Activated CD8-positive, alpha-beta T cell treated with anti-CD3 and anti-CD28 coated beads, Interleukin-2, amount 10 ng/mL, durations not matched to agents 7 days and 5 days (primary cell): Measurements from ENCODE around the gene SFXN1. TPM values are rescaled to one million over a fixed set of nuclear protein-coding genes. Genes with fewer than 3 reads are reported as not detected.

Experiments used
- ATAC-seq: fragments of 150-1000 bp; cut with Tn5 transposase; one replicate; pipeline ENCODE4 v1.10.0; 2021; ENCODE audit warnings: moderate library complexity
- CTCF ChIA-PET: fragments of 350-600 bp; sonication (Branson Sonifier 250); formaldehyde crosslinking; loops from one replicate; lab custom pipeline; 2021; ENCODE audit warnings: antibody characterized with exemption; lab: Charles Lee
- POLR2A ChIA-PET: fragments of 350-600 bp; sonication (Branson Sonifier 250); formaldehyde crosslinking; loops from one replicate; lab custom pipeline; 2021; ENCODE audit warnings: antibody characterized with exemption; lab: Charles Lee
- DNase-seq: peaks from one replicate; pipeline ENCODE4 v3.0.0-alpha.2; 2020
- H3K27ac Mint-ChIP-seq: one replicate; pipeline ENCODE4 v1.8.0; 2021; ENCODE audit warnings: mild to moderate bottlenecking, mixed read lengths
- H3K27me3 Mint-ChIP-seq: one replicate; pipeline ENCODE4 v1.8.0; 2021; ENCODE audit warnings: low read depth, mixed read lengths
- H3K36me3 Mint-ChIP-seq: one replicate; pipeline ENCODE4 v1.8.0; 2021; ENCODE audit warnings: low read depth, mixed read lengths
- H3K4me1 Mint-ChIP-seq: one replicate; pipeline ENCODE4 v1.8.0; 2021; ENCODE audit warnings: low read depth, mixed read lengths
- H3K4me3 Mint-ChIP-seq: one replicate; pipeline ENCODE4 v1.8.0; 2021; ENCODE audit warnings: mild to moderate bottlenecking, mixed read lengths
- H3K9me3 Mint-ChIP-seq: one replicate; pipeline ENCODE4 v1.8.0; 2022; ENCODE audit warnings: mixed read lengths; ENCODE audit not compliant: insufficient read depth
- total RNA-seq, 2 experiments: library from RNA; stranded (reverse); gene quantifications; one replicate each; pipeline ENCODE4 v1.2.3, GENCODE V29; 2021

Gene SFXN1
- total RNA-seq, 2 experiments from 2014 or later = 261 to 271 TPM

DNA sequence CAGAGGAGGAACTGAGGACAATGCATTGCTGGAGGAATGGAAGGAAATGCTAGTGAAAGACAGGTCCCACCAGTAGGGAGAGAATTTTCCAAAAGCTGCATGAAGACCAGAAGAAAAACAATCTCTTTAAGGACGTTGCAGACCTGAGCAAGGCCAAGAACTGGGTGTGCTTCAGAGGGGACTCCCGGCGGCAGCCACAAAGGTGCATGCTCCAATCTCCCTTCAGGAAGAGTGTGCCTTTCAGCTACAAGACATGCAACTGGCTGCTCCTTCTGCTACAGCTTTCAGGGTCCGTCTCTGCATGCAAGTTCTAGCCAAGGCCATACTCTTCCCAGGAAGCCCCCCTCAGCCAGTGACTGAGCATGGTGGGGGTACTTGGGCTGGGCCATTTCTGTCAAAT lies 62.9 kb downstream of the SFXN1 start:
- DNase-seq (no peak), ATAC-seq (no peak)
- H3K36me3 Mint-ChIP-seq = no peaks in the 10 kb centered on the region
- no peak overlapping the region for H3K27ac Mint-ChIP-seq
- no peaks in the 10 kb centered on the region for H3K9me3 Mint-ChIP-seq
- no peak overlapping the region for H3K4me3 Mint-ChIP-seq
- H3K4me1 Mint-ChIP-seq = peaks cover 26% of the 10 kb centered on the region
- ChIA-PET POLR2A (no interaction called here), CTCF (interaction anchor here (1.2 to 2.4 kb wide), 4 partner anchors 77 to 188 kb away, joined by 3 to 11 read pairs (median 4); no protein-coding TSS in a partner anchor)
- peaks cover 6% of the 10 kb centered on the region for H3K27me3 Mint-ChIP-seq

- Mint-ChIP-seq H3K4me3 (no peak overlapping the region), H3K27ac (no peak overlapping the region), H3K9me3 (no peaks in the 10 kb centered on the region), H3K4me1 (peaks cover 24% of the 10 kb centered on the region), H3K36me3 (no peaks in the 10 kb centered on the region), H3K27me3 (peaks cover 10% of the 10 kb centered on the region)
- POLR2A ChIA-PET = interaction anchor here (0.6 kb wide), 1 partner anchor 13 kb away, joined by 3 read pairs; no protein-coding TSS in a partner anchor
- ATAC-seq (no peak), DNase-seq (no peak)
- CTCF ChIA-PET = interaction anchor here (1.2 to 2.4 kb wide), 5 partner anchors 8 to 176 kb away, joined by 4 to 11 read pairs (median 5); no protein-coding TSS in a partner anchor
Observed at GRCh38 chr5:175542232-175542965, 64.0 kb downstream of the SFXN1 start.

- Mint-ChIP-seq H3K9me3 (no peaks in the 10 kb centered on the region), H3K4me3 (no peak overlapping the region), H3K27ac (no peak overlapping the region), H3K4me1 (peaks cover 24% of the 10 kb centered on the region), H3K27me3 (peaks cover 12% of the 10 kb centered on the region), H3K36me3 (no peaks in the 10 kb centered on the region)
- ChIA-PET POLR2A (interaction anchor here (0.6 kb wide), 1 partner anchor 13 kb away, joined by 3 read pairs; no protein-coding TSS in a partner anchor), CTCF (interaction anchor here (1.7 to 5.7 kb wide), 3 partner anchors 9 to 176 kb away, joined by 5 to 31 read pairs (median 11); no protein-coding TSS in a partner anchor)
- ATAC-seq = no peak
- DNase-seq = no peak
Observed at GRCh38 chr5:175542966-175543235, 64.5 kb downstream of the SFXN1 start.

GRCh38 chr5:175544108-175544511 lies 65.8 kb downstream of the SFXN1 start:
- ChIA-PET POLR2A (no interaction called here), CTCF (interaction anchor here (5.7 kb wide), 1 partner anchor 10 kb away, joined by 31 read pairs; no protein-coding TSS in a partner anchor)
- ATAC-seq = no peak
- Mint-ChIP-seq H3K4me3 (no peak overlapping the region), H3K27ac (no peak overlapping the region), H3K4me1 (peaks cover 19% of the 10 kb centered on the region), H3K27me3 (peaks cover 21% of the 10 kb centered on the region), H3K9me3 (no peaks in the 10 kb centered on the region), H3K36me3 (no peaks in the 10 kb centered on the region)
- DNase-seq = no peak

DNA sequence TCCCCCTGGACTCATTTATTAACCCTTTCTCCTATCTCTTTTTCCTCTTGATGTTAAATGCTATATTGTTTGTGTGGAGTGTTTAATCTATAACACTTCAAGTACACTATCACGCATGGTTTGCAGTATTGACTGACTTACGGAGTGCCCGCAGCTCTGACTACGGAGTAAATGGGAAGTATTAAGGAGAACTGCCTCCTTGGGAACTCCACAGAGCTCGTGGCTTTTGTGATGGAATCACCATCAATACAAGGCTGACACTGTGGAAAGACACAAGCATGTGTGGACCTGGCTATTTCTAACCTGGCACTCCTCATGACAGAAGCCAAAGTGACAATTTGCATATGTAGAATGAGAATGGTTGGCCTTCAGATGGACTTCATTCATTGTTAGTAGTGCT lies 66.2 kb downstream of the SFXN1 start:
- Mint-ChIP-seq H3K4me1 (peaks cover 17% of the 10 kb centered on the region), H3K27ac (no peak overlapping the region), H3K9me3 (no peaks in the 10 kb centered on the region), H3K27me3 (peaks cover 22% of the 10 kb centered on the region), H3K4me3 (no peak overlapping the region), H3K36me3 (no peaks in the 10 kb centered on the region)
- ChIA-PET CTCF (interaction anchor here (5.7 kb wide), 1 partner anchor 10 kb away, joined by 31 read pairs; no protein-coding TSS in a partner anchor), POLR2A (no interaction called here)
- DNase-seq (no peak), ATAC-seq (no peak)

- H3K36me3 Mint-ChIP-seq = no peaks in the 10 kb centered on the region
- no peak overlapping the region for H3K27ac Mint-ChIP-seq
- no peaks in the 10 kb centered on the region for H3K9me3 Mint-ChIP-seq
- DNase-seq = no peak
- H3K4me3 Mint-ChIP-seq = no peak overlapping the region
- H3K4me1 Mint-ChIP-seq = peaks cover 4% of the 10 kb centered on the region
- CTCF ChIA-PET = interaction anchor here (5.7 kb wide), 1 partner anchor 13 kb away, joined by 31 read pairs; no protein-coding TSS in a partner anchor
- ATAC-seq = no peak
- H3K27me3 Mint-ChIP-seq = peaks cover 33% of the 10 kb centered on the region
- POLR2A ChIA-PET = no interaction called here
Observed at GRCh38 chr5:175547842-175548241, 69.5 kb downstream of the SFXN1 start.

- Mint-ChIP-seq H3K36me3 (no peaks in the 10 kb centered on the region), H3K27me3 (peaks cover 37% of the 10 kb centered on the region), H3K4me3 (no peak overlapping the region), H3K4me1 (peaks cover 4% of the 10 kb centered on the region), H3K9me3 (no peaks in the 10 kb centered on the region), H3K27ac (no peak overlapping the region)
- no peak for ATAC-seq
- no peak for DNase-seq
- CTCF ChIA-PET = interaction anchor here (1.5 to 5.7 kb wide), 3 partner anchors 9 to 15 kb away, joined by 4 to 31 read pairs (median 7); no protein-coding TSS in a partner anchor
- POLR2A ChIA-PET = no interaction called here
Observed at GRCh38 chr5:175548626-175549311, 70.4 kb downstream of the SFXN1 start.

DNA sequence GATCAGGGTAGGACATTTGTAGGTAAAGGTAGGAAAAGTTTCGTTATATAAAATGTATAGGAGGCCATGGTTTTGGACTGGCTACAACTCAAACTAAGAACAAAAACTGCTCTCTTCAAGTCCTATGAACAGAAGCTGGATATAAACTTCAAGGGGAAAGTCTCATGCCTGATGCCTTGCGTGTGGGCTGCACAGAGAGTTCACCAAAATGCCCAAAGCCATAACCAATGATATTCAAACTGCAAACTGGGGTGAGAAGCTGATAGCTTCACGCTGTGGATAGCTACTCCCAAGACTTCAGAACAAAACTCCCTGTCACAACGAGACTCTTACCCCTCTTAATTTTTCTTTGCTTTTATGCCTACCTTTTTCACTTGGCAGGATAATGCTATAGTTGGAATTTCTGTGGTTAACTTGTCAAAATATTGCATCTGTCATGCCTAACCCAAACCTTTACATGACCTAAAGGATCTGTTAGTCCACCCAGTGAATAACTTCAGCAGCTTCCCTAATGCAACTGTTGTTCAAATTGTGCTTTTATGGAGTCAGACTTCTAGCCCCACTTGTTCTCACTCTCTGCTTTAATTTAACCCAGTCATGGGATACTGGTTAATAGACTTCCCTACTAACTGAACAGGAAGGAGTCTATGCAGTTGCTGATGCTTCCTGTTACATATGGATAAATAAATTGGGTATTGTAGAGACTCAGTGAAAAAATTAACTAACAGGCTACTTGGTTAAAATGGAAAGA lies 71.9 kb downstream of the SFXN1 start:
- Mint-ChIP-seq H3K4me1 (peaks cover 4% of the 10 kb centered on the region), H3K9me3 (no peaks in the 10 kb centered on the region), H3K27me3 (peaks cover 44% of the 10 kb centered on the region), H3K4me3 (no peak overlapping the region), H3K36me3 (no peaks in the 10 kb centered on the region), H3K27ac (no peak overlapping the region)
- no peak for ATAC-seq
- CTCF ChIA-PET = interaction anchor here (1.5 to 1.8 kb wide), 2 partner anchors 11 to 16 kb away, joined by 4 to 7 read pairs; no protein-coding TSS in a partner anchor
- POLR2A ChIA-PET = no interaction called here
- no peak for DNase-seq

GRCh38 chr5:175551266-175551665 lies 72.9 kb downstream of the SFXN1 start:
- CTCF ChIA-PET = interaction anchor here (1.5 kb wide), 1 partner anchor 17 kb away, joined by 3 read pairs; no protein-coding TSS in a partner anchor
- no peaks in the 10 kb centered on the region for H3K36me3 Mint-ChIP-seq
- no peak overlapping the region for H3K27ac Mint-ChIP-seq
- ATAC-seq (no peak), DNase-seq (no peak)
- POLR2A ChIA-PET = no interaction called here
- no peak overlapping the region for H3K4me3 Mint-ChIP-seq
- H3K27me3 Mint-ChIP-seq = peaks cover 42% of the 10 kb centered on the region
- H3K9me3 Mint-ChIP-seq = no peaks in the 10 kb centered on the region
- H3K4me1 Mint-ChIP-seq = peaks cover 4% of the 10 kb centered on the region

DNA sequence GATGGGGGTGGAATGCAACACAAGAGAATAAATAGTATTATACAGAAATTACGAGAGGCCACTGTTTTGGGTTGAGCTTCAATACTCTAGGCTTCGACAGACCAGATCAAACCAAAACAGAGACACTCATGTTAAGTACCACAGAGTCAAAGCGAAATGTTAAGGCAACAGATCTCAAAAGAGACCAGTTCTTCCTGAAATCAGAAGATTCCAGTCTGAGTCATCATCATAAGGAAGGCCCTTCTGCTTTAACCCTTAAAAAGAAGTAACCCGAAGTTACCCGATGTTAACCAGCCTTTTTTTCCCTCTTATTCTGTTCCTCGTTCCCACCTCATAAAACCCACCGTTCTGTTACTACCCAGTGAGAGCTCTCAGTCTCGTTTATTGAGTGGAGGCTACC lies 75.9 kb downstream of the SFXN1 start:
- H3K4me3 Mint-ChIP-seq = no peak overlapping the region
- CTCF ChIA-PET = interaction anchor here (1.3 kb wide), 1 partner anchor 147 kb away, joined by 3 read pairs; no protein-coding TSS in a partner anchor
- ATAC-seq (no peak), DNase-seq (no peak)
- no peaks in the 10 kb centered on the region for H3K36me3 Mint-ChIP-seq
- H3K9me3 Mint-ChIP-seq = no peaks in the 10 kb centered on the region
- H3K27ac Mint-ChIP-seq = no peak overlapping the region
- peaks cover 27% of the 10 kb centered on the region for H3K27me3 Mint-ChIP-seq
- POLR2A ChIA-PET = no interaction called here
- H3K4me1 Mint-ChIP-seq = no peaks in the 10 kb centered on the region

DNA sequence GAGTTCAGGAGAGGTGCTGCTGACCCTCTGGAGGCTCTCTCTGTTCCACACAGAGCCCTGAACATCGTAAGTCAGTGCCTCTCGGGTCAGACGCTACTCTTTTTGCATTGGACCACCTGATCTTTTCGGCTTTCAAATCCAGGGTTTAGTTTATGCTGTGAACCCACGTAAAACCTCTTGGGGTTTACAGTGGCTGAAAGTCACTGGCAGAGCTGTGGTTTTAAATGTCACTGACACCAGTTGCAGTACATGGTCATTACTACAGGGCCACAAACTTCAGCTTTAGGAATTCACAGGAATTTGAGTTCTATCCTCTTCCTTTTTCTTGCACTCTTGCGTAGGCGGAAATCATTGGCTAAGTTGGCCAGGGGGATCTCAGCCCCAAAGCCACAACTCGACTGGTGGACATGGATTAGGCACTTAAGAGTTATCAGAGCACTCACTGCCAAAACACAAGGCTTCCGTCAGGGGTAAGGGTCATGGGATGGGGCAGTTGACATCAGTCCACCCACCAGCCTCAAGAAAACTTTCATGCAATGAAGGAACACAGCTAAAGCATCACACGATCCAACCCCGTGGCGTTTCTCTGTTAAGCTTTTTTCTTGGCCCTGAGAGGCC lies 76.9 kb downstream of the SFXN1 start:
- ATAC-seq (no peak), DNase-seq (no peak)
- Mint-ChIP-seq H3K27me3 (peaks cover 24% of the 10 kb centered on the region), H3K4me1 (peaks cover 6% of the 10 kb centered on the region), H3K4me3 (no peak overlapping the region), H3K9me3 (no peaks in the 10 kb centered on the region), H3K27ac (no peak overlapping the region), H3K36me3 (no peaks in the 10 kb centered on the region)
- ChIA-PET CTCF (interaction anchor here (1.7 kb wide), 1 partner anchor 21 kb away, joined by 7 read pairs; no protein-coding TSS in a partner anchor), POLR2A (interaction anchor here (0.7 kb wide), 1 partner anchor 13 kb away, joined by 3 read pairs; no protein-coding TSS in a partner anchor)
